Adrenal gland (tissue), 12 donors: Measurements from ENCODE around the gene SLC34A1. TPM values are rescaled to one million over a fixed set of nuclear protein-coding genes. Genes with fewer than 3 reads are reported as not detected.

ENCODE experiments used
- DNase-seq, 7 donors: peaks; one replicate each; pipeline ENCODE4 v3.0.0-alpha.2; 2019 to 2020
- H3K27ac ChIP-seq, 5 donors: fragments of 200-600 bp; sonication (generic) in 4 of 5; 1 replicate in 3 of 5; 2 replicates in 2 of 5; pipeline versions ENCODE4 v1.5.1 to v1.8.0; 2016 to 2020; ENCODE audit warnings: mild to moderate bottlenecking in 1 of 5
- H3K27me3 ChIP-seq: fragments of 200-600 bp; 2 replicates; pipeline ENCODE4 v1.8.0; 2021
- H3K36me3 ChIP-seq, 2 donors: fragments of 200-600 bp; replicated peaks in 1 of 2; 1 replicate in 1 of 2; 2 replicates in 1 of 2; pipeline versions ENCODE4 v1.5.1 to v1.8.0; 2018 to 2022
- H3K4me1 ChIP-seq, 2 donors: fragments of 200-600 bp; replicated peaks in 1 of 2; 1 replicate in 1 of 2; 2 replicates in 1 of 2; pipeline versions ENCODE4 v1.5.1 to v1.8.0; 2018 to 2021
- H3K4me3 ChIP-seq, 4 donors: fragments of 200-600 bp; sonication (generic) in 3 of 4; one replicate each; pipeline ENCODE4 v1.5.1; 2016 to 2018
- H3K9me3 ChIP-seq, 3 donors: fragments of 200-600 bp; sonication (generic) in 1 of 3; replicated peaks in 1 of 3; 1 replicate in 2 of 3; 2 replicates in 1 of 3; pipeline versions ENCODE4 v1.5.1 to v1.8.0; 2016 to 2021
- POLR2A ChIP-seq, 2 donors: fragments of 450-650 bp; IDR thresholded peaks; one replicate each; pipeline ENCODE4 v1.6.1; 2017; ENCODE audit warnings: antibody characterized with exemption in 2 of 2, mild to moderate bottlenecking in 2 of 2, moderate library complexity in 1 of 2
- WGBS, 4 donors: extraction: QIAGEN DNeasy Blood & Tissue Kit in 2 of 4; methylation state at CpG; one replicate each; pipeline versions ENCODE4 v1.1.5 to v1.1.7; 2013 to 2017; 5-methylcytosine and 5-hydroxymethylcytosine counted together
- intact Hi-C, 2 donors: fragments of 100-400 bp; cut with DNase I; formaldehyde crosslinking; loops; one replicate each; pipeline versions ENCODE4 v1.14.1 to v1.15.0; 2022 to 2023
- polyA plus RNA-seq, 3 donors: library from polyadenylated mRNA; stranded (reverse); fragments of 200-250 nt in 2 of 3; fragments of 350-450 nt in 1 of 3; fragmentation: Illumina TruSeq in 1 of 3; extraction: RNeasy Lipid Tissue Mini Kit (QIAGEN cat#74804) in 1 of 3; gene quantifications; one replicate each; pipeline ENCODE4 v1.2.3, GENCODE V29; 2013 to 2014
- total RNA-seq, 9 donors: library from RNA; depleted of rRNA in 4 of 9; stranded (reverse); fragments of >200 nt in 4 of 9; fragments of 120-200 nt in 1 of 9; fragmentation: NEBNext Ultra II Directional in 1 of 9; extraction: Animal tissue kit (Norgen Biotek cat#: 25700) in 1 of 9; gene quantifications; one replicate each; pipeline versions ENCODE4 v1.1.0 to v1.2.4, GENCODE V29; 2013 to 2023
- TF ChIP-seq, protein P1 (sequence below), 6 experiments: fragments of 450-650 bp in 4 of 6; fragments of 200-600 bp in 2 of 6; sonication (generic) in 1 of 6; IDR thresholded peaks; 1 replicate in 5 of 6; 2 replicates in 1 of 6; pipeline versions ENCODE4 v1.5.1 to v1.8.0; 2016 to 2021; ENCODE audit warnings: antibody characterized with exemption in 6 of 6, mild to moderate bottlenecking in 2 of 6, moderate library complexity in 1 of 6
- donor health status: healthy with polysubstance abuse.
- donor health status: Bipolar disorder and iron deficiency.
- donor health status: DM: yes; HTN: yes; CAD: no.
- donor health status: DM: no; HTN: no; CAD: no.
- donor health status: DM: no; HTN: no; CAD: no.
- donor health status: DM: yes; HTN: yes; CAD: no.

The SLC34A1 gene
- total and polyA plus RNA-seq, 12 donors, result not detected

- intact Hi-C loops, result no loop called here
Measured at GRCh38 chr5:177367323-177367848, 16.8 kb upstream of the SLC34A1 start.

GRCh38 chr5:177367981-177368868 is 16.0 kb upstream of the SLC34A1 start:
- H3K27ac ChIP-seq, result no peak overlapping the region
- intact Hi-C loops, result no loop called here
- WGBS, 4 donors, result 70 to 89% (median 84%) methylated on average over 10 to 29 of the region's 29 CpGs

More at GRCh38 chr5:177367323-177367848, 16.8 kb upstream of the SLC34A1 start:
- Histone ChIP-seq H3K9me3 (no peaks in the 10 kb centered on the region), H3K4me3 (peak overlapping the region in 2 of 4 donors; percentile 18 to 49), H3K36me3 (no peaks in the 10 kb centered on the region), H3K4me1 (peaks cover 27 to 35% of the 10 kb centered on the region in 2 donors), H3K27ac (peak overlapping the region in 4 of 5 donors; percentile 93 to 98 (median 96)), H3K27me3 (no peaks in the 10 kb centered on the region)
- TF ChIP-seq, protein P1, sequence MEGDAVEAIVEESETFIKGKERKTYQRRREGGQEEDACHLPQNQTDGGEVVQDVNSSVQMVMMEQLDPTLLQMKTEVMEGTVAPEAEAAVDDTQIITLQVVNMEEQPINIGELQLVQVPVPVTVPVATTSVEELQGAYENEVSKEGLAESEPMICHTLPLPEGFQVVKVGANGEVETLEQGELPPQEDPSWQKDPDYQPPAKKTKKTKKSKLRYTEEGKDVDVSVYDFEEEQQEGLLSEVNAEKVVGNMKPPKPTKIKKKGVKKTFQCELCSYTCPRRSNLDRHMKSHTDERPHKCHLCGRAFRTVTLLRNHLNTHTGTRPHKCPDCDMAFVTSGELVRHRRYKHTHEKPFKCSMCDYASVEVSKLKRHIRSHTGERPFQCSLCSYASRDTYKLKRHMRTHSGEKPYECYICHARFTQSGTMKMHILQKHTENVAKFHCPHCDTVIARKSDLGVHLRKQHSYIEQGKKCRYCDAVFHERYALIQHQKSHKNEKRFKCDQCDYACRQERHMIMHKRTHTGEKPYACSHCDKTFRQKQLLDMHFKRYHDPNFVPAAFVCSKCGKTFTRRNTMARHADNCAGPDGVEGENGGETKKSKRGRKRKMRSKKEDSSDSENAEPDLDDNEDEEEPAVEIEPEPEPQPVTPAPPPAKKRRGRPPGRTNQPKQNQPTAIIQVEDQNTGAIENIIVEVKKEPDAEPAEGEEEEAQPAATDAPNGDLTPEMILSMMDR (IDR thresholded peaks at IDR 0.05), result no peak
- no peak for TF ChIP-seq POLR2A (IDR thresholded peaks at IDR 0.05)
- WGBS, 4 donors, result 24 to 80% (median 31%) methylated on average over 4 to 46 of the region's 46 CpGs
- DNase-seq, result peak in 1 of 7 donors; percentile 41

GRCh38 chr5:177368869-177369644 is 15.2 kb upstream of the SLC34A1 start:
- no peak overlapping the region for H3K27ac ChIP-seq
- no peaks in the 10 kb centered on the region for H3K9me3 ChIP-seq
- no peak overlapping the region for H3K4me3 ChIP-seq
- H3K27me3 ChIP-seq, result no peaks in the 10 kb centered on the region
- intact Hi-C loops, result no loop called here
- TF ChIP-seq POLR2A (IDR thresholded peaks at IDR 0.05), result no peak
- TF ChIP-seq, protein P1 (IDR thresholded peaks at IDR 0.05), result peak; percentile 23 to 54 (median 46)
- no peaks in the 10 kb centered on the region for H3K36me3 ChIP-seq
- H3K4me1 ChIP-seq, result peaks cover 15 to 23% of the 10 kb centered on the region in 2 donors
- DNase-seq, result peak in 3 of 7 donors; percentile 30 to 39 (median 34)
- WGBS, 4 donors, result 68 to 77% (median 72%) methylated on average over 3 to 5 of the region's 5 CpGs

More at GRCh38 chr5:177367981-177368868, 16.0 kb upstream of the SLC34A1 start:
- Histone ChIP-seq H3K36me3 (no peaks in the 10 kb centered on the region), H3K27me3 (no peaks in the 10 kb centered on the region), H3K9me3 (no peaks in the 10 kb centered on the region), H3K4me3 (no peak overlapping the region), H3K4me1 (peaks cover 19 to 29% of the 10 kb centered on the region in 2 donors)
- no peak for TF ChIP-seq POLR2A (IDR thresholded peaks at IDR 0.05)
- TF ChIP-seq, protein P1 (IDR thresholded peaks at IDR 0.05), result no peak
- peak in 2 of 7 donors; percentile 26 to 44 for DNase-seq
